ENCODE results near the gene SIX3.

The SIX3 gene

GRCh38 chr2:44942304-44943030, 965 bp downstream of the SIX3 start:
- intact Hi-C loops (cut with DNase I), result no loop called here
- peak in 1 of 10 donors; percentile 80 for DNase-seq

DNA sequence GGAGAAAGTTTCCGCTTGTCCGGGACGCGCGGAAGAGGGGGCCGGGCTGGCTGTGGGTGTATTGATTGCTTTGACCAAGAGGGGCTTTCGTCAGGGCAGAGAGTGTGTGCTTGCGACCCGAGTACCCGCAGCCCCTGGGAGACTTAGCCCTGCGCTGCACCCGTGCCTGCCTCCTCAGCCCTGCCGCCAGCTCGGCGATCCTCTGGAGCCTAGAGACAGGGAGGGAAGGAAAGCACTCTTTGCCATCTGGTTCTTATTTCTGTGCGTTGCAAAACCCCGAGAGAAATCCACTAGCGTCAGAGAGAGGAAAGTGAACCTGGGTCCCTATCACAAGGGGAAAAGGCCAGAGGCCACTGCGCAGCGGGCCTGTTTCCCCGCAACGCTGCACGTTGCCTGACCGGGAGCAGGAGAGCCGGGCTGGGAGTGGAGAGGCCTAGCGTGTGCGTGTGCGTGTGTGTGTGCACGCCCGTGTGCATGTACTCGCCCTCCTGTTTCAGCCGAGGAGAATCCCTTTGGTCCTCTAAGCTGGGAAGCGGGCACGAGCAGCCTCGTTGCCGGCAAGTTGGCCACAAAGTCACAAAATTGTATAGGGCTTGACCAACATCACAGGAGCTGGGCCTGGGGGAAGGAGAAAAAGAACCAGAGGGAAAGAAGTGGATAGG, 1.7 kb downstream of the SIX3 start:
- DNase-seq, result peak in 1 of 10 donors; percentile 71
- intact Hi-C loops (cut with DNase I), result no loop called here

GRCh38 chr2:44943693-44944101, 2.2 kb downstream of the SIX3 start:
- peak in 1 of 10 donors; percentile 69 for DNase-seq
- intact Hi-C loops (cut with DNase I), result no loop called here

DNA sequence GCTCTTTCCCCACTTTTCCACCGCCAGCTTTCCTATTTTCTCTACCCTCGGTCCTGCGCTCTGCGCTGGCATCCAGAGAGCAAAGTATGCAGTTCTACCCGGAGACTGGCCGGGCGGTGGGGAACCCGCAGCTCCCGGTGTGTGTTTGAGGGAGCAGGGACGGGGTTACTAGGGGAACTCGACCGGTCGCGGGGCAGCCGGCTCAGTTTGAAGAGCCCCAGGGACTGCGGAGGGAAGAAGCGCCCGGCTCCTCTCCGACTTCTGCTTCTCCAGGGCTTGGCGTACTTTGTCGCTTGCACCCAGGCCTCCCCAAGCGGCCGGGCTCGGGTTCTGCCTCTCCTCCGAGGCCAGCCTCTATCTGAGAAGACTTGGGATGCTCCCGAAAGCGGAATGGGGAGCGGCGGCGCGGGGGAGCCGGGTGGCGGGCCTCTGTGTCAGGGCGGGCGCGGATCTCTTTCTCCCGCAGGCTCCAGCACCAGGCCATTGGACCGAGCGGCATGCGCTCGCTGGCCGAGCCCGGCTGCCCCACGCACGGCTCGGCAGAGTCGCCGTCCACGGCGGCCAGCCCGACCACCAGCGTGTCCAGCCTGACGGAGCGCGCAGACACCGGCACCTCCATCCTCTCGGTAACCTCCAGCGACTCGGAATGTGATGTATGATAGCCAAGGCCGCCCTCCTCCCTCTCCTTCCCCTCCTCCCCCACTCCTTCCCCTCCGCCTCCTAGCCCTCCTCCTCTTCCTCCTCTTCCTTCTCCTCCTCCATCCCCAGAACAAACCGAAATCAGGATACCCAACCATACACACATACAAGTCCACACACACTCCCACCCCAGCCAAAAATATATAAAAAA, 2.8 kb downstream of the SIX3 start:
- intact Hi-C loops (cut with DNase I), result no loop called here
- DNase-seq, result peak in 1 of 10 donors; percentile 87

DNA sequence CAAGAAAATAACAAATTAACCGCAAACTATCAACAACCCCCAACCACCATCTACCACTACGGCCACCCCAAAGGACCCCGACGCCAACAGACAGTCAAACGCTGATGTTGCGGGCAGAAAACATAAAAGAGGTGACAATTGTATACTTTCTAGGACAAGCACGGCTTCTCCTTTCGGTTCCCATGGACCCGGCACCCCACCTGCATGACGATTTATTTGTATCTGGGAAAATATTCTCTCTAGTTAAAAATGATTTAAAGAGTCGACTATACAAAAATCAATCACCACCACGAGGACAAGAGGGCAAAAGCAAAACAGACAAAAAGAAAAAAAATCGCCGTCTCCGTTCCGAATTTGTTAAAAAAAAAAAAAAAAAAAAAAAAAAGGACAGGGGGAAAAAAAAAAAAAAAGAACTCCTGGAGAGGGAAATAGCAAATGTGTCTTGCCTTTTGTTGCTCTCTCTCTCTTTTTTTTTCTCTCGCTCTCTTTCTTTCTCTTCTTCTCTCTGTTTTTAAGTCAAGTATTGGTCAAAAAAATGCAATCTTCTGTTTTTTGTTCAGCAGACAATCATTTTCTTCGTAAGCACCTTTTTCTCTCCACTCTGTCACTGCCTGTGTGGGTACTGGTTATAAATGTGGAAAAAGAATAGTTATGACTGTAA, 3.6 kb downstream of the SIX3 start:
- no peak for DNase-seq
- intact Hi-C loops (cut with DNase I), result no loop called here

DNA sequence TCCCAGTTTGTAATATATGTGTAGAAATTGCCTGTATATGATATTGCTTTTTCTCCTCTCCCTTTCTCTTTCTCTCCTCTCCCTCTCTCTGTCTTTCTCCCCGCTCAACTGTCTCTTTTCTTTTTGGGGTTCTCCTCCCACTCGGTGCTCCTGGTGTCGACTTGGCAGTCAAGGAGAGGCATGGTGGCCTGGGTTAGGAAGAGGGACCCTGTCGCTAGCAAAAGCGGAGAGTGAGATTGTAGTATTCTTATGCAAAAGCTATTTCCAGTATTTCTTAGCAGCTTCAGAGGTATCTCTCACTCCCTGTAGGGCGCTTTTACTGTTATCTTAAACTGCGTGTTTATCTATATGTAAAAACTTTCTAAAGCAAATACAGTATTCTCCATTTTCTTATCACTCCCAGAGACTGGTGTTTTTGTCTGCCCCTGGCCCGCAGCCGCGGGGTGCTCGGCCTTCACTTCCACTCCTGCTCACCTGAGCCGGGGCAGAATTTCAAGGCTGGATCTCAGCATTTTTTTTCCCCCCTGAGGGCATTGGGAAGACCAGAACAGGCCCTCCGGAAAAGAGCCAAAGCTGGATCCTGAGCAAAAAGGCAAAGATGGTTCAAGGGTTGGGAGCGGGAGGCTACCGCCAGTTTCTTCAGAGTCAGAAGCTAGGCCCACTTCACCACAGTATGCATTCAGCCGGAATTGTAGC, 4.3 kb downstream of the SIX3 start:
- peak in 2 of 10 donors; percentile 21 to 69 for DNase-seq
- intact Hi-C loops (cut with DNase I), result no loop called here

DNA sequence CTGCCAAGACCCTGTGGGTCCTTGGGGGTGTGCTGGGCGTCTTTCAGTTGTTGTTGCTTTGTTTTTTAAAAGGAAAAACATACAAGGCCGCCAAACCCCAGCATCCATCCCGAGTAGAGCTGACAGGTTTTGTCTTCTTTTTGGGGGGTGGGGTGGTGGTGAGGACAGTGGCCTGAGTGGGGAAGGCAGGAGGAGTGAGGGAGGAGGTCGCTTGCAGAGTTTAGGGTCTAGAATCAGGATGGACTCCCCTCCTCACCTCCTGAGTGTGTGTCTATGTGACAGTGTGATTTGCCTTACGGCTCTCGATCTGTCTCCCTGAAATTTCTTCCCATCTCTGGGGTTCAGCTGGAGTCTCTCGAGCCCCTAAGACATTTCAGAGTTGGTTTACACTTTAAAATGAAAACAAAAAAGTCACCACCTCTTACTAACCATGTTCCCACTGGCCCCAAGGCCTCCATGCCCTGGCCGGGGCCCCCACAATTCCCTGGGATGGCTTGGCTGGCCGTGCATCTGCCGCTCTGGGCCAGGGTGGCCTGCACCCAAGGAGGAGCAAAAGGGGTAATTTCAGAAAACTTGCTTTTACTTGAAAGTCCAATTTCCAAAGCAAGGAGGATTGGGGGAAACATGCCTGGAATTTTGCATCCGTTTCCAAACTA, 5.0 kb downstream of the SIX3 start:
- DNase-seq, result peak in 2 of 10 donors; percentile 58 to 74
- intact Hi-C loops (cut with DNase I), result no loop called here

GRCh38 chr2:44947028-44947375, 5.5 kb downstream of the SIX3 start:
- peak in 2 of 10 donors; percentile 48 to 75 for DNase-seq
- intact Hi-C loops (cut with DNase I), result no loop called here

- intact Hi-C loops (cut with DNase I), result no loop called here
- peak in 2 of 10 donors; percentile 37 to 60 for DNase-seq
These were observed 7.2 kb downstream of the SIX3 start for GRCh38 chr2:44948565-44949328.

- intact Hi-C loops (cut with DNase I), result no loop called here
- peak in 5 of 10 donors; percentile 32 to 79 (median 72) for DNase-seq
These were observed 8.0 kb downstream of the SIX3 start for GRCh38 chr2:44949329-44950151.

DNA sequence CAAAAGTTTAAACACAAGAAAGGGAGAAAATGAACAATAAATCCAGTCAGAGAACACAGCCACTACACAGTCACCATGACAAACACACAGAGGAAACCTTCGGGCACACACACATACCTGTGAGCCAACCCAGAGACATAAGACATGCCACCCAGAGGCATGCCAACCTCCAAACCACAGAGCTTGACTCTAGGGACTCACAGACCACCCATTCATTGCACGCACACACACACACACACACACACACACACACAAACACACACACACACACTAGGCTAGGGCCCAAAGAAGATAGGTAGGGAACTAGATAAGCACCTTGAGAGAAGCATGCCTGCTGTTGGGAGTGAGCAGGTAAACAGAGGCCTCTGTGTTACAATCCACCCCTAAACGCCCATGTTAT, 9.1 kb downstream of the SIX3 start:
- DNase-seq, result peak in 2 of 10 donors; percentile 18 to 56
- intact Hi-C loops (cut with DNase I), result no loop called here

DNA sequence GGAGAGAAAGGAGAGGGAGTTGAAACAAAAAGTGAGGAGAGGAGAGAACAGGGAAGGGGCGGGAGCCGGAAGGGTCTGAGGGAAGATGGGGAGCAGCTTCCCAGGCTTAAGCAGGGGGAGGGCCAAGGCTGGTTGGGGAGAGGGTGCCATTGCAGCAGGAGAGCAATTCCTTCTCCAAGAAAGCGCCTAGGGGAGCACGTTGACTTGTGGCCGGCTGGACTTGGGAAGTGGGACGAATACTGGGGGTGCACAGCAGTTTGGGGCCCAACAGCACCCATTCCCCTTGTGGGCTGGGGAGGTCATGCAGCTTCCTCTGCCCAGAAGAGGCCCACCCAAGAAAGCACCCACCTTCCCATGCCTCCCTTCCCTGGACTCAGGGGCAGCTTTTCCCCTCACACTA, 9.6 kb downstream of the SIX3 start:
- intact Hi-C loops (cut with DNase I), result no loop called here
- peak in 2 of 10 donors; percentile 52 to 64 for DNase-seq

- peak in 3 of 10 donors; percentile 29 to 69 (median 54) for DNase-seq
- intact Hi-C loops (cut with DNase I), result no loop called here
These were observed 10.2 kb downstream of the SIX3 start for GRCh38 chr2:44951714-44952113.

DNA sequence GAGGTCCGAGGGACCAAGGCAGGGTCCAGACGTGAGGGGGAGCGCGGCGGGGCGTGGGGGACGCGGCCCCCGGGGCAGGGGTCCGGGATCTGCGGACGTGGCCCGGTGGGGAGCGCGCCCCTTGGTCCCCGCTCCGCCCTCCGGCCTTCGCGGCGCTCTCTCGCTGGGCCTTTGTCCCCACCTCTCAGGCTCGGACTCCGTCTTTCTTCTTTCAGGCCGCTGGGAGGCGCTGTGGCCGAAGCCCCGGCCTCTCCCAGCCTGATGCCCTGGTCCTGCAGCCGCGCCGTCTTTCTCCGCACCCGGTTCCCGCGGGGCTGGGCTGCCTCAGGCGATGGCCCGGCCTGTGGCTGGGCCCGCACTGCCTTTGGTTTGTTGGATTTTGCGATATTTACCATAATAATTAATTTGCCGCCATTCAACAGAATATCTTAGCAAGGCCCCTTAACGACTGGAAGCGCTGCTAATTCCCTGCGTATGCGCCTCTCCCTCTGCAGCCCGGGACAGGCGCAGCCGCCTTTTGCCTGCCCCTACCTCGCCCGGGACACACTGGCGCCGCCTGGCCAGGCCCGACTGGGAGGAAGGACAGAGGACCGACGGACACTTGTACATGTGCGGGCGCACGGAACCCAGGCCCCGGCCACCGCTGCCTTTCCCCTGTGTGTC, 10.8 kb downstream of the SIX3 start:
- DNase-seq, result peak in 7 of 10 donors; percentile 22 to 90 (median 57)
- intact Hi-C loops (cut with DNase I), result no loop called here

DNA sequence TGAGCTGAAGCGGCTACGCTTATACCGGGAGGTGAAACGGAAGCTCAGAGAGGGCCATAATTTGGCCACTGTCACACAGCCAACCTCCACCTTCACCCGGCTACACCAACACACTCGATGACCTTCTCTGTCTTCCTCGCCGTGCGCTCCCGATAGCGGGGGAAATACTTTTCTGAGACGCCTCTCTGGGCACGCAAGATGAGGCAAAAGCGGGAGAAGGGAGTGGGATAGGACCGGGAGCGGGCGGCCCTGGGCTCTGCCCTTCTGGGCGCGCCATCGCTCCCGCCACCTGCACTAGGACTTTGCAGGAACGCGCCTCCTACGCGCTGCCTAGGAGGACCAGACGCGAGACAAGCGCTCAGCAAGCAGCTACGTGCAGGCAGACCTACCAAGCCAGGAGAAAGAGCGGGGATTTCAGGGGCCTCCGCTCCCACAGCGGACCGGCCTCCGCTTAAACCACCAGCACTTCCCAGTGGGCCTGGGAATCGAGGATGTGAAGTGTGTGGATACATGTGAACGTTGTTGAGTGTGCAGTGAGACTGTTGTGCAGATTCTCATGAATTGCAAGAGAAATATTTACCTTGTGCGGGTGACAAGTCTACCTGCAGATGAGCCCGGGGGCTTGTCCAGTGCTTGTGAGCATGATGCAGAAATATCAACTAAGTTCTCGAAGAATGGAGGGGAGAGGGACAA, 11.4 kb downstream of the SIX3 start:
- peak in 2 of 10 donors; percentile 10 to 75 for DNase-seq
- intact Hi-C loops (cut with DNase I), result no loop called here

GRCh38 chr2:44953499-44953883, 12.0 kb downstream of the SIX3 start:
- no peak for DNase-seq
- intact Hi-C loops (cut with DNase I), result no loop called here

DNA sequence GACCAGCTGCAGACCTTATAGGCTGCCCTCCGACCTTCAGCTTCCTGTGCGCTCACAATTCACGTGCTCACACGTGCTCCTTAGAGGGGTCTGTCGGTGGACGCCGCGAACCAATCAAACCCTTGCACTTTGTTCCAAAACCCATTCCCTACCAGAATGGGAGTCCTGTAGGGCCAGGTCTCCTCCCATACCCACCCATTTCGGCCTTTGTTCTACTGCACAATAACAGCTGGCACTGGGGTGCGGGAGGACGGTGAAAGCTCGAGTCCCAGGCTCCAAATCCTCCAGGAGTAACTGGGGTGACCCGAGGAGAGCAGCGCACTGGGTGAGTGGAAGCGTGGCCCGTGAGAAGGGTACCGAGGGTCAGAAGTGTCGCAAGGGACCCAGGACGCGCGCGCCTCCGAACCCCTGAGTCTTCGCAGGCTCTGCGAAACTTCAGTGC, 13.0 kb downstream of the SIX3 start:
- no peak for DNase-seq
- intact Hi-C loops (cut with DNase I), result loop anchor here (2.0 kb wide), 2 partner anchors 562 to 910 kb away; no protein-coding TSS in a partner anchor

Data from posterior cingulate gyrus (tissue), 11 donors.